ENCODE measurements around the gene BCDIN3D. TPM values are rescaled to one million over a fixed set of nuclear protein-coding genes. Genes with fewer than 3 reads are reported as not detected.

The BCDIN3D gene
- polyA plus RNA-seq, 1 of the 3 experiments (the other 2 are of a cell fraction), result 2.3 TPM

DNA sequence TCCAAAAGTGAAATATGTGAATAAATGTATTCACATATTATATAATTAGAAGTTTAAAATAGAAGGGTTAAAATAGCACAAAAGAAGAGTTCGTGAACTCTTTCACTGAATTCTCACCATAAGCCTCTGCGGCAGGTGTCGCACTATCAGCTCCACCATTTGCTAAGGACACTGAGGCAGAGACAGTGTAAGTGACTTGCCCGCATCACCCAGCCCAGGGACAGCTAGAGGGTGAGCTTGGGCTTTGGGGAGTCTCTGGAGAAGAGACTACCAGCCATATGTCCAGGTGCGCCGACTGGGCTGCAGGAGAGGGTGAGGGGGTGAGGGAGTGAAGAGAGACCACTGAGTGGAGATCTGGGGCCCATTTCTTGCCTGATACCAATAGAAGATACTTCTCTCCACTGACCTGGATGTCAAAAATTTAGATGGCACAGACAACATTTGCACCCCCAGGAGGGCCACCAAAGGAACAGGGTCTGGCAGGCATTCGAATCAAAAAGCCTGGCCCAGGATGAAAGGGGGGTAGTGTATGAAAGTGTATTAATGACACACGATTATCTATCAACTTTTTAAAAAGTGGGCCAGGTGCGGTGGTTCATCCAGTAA lies 32.3 kb upstream of the BCDIN3D start:
- TF ChIP-seq, protein P1, sequence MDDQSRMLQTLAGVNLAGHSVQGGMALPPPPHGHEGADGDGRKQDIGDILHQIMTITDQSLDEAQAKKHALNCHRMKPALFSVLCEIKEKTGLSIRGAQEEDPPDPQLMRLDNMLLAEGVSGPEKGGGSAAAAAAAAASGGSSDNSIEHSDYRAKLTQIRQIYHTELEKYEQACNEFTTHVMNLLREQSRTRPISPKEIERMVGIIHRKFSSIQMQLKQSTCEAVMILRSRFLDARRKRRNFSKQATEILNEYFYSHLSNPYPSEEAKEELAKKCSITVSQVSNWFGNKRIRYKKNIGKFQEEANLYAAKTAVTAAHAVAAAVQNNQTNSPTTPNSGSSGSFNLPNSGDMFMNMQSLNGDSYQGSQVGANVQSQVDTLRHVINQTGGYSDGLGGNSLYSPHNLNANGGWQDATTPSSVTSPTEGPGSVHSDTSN (IDR thresholded peaks at IDR 0.05), result no peak
- TF ChIP-seq RCOR1 (IDR thresholded peaks at IDR 0.05; ENCODE audit: low read length), result no peak
- no peak for TF ChIP-seq GABPA (IDR thresholded peaks at IDR 0.05; ENCODE audit: low read depth)
- no peak for TF ChIP-seq MXI1 (IDR thresholded peaks at IDR 0.05; ENCODE audit: low read depth, low read length)
- no peak for TF ChIP-seq FOSL2 (IDR thresholded peaks at IDR 0.05; ENCODE audit: borderline replicate concordance, low read depth)
- TF ChIP-seq TCF12 (IDR thresholded peaks at IDR 0.05), result no peak
- no peak for TF ChIP-seq MEF2A (IDR thresholded peaks at IDR 0.05; ENCODE audit: borderline replicate concordance, low read depth)
- ChIA-PET POLR2A (no interaction called here), CTCF (interaction anchor here (2.5 to 14.1 kb wide), 3 partner anchors 71 to 180 kb away, joined by 10 to 312 read pairs (median 18); partner anchors contain the start of gene AQP6)
- H3K4me3 ChIP-seq (ENCODE audit: low read depth in 2 of 2, low read length in 1 of 2), result no peak overlapping the region
- no peak overlapping the region for H3K27ac ChIP-seq (ENCODE audit: low read depth in 2 of 2, low read length in 1 of 2)
- 91% methylated on average over 9 of the region's 9 CpGs for WGBS (ENCODE audit: low lambda C conversion rate)
- no peak overlapping the region for H3K9ac ChIP-seq
- H3K27me3 ChIP-seq (ENCODE audit: insufficient read depth), result no peaks in the 10 kb centered on the region
- H2AFZ ChIP-seq (ENCODE audit: low read depth), result no peak overlapping the region
- no peaks in the 10 kb centered on the region for H4K20me1 ChIP-seq (ENCODE audit: insufficient read depth)
- no peak overlapping the region for H3K4me2 ChIP-seq
- no peaks in the 10 kb centered on the region for H3K9me3 ChIP-seq
- H3K4me1 ChIP-seq (ENCODE audit: control insufficient read depth in 1 of 2, insufficient read depth in 2 of 2, low read depth in 1 of 2, low read length in 1 of 2), result peaks cover 16 to 42% of the 10 kb centered on the region in 2 experiments
- H3K9me2 ChIP-seq, result no peaks in the 10 kb centered on the region
- no peak for DNase-seq
- peaks cover 15% of the 10 kb centered on the region for H3F3A ChIP-seq (replicated peaks; ENCODE audit: insufficient read depth)
- H3K79me2 ChIP-seq (ENCODE audit: insufficient read depth), result no peaks in the 10 kb centered on the region
- H3K36me3 ChIP-seq (replicated peaks in 1 of 2; ENCODE audit: control insufficient read depth in 1 of 2, insufficient read depth in 2 of 2, low read length in 1 of 2), result no peaks in the 10 kb centered on the region

DNA sequence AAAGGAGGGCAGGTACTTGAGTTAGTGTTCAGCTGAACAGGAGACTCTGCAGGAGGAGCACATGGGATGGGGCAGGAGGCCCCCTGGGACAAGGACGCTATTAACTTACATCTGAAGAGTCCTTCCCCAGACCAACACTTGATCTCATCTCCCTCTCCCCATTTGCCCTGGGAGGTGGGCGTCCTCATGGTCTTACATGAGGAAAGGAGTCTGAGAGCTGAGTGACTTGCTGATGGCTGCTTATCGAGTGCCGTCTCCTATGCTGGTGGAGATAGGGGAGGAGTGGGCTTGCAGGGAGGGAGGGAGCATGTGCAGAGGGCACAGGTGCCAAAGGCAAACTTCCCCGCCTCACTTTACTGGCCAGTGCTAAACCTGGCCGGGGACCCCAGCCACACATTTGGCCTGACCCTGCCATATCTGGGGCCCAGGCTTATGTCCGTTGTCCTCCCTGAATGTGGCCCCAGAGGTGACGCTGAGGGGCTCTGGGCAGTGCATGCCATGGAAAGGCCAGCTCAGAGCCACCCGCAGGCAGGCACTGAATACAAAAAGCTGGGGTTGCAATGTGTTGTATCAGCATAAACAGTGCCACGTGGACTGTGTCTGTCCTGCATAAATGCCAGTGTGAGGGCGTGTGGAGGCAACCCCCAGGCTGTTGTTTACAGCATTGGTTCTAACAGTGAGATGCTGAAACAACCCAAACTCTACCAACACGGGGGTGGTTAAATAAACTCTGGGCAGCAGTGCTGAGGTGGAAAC lies 31.4 kb upstream of the BCDIN3D start:
- DNase-seq, result no peak
- no peak overlapping the region for H3K4me3 ChIP-seq (ENCODE audit: low read depth in 2 of 2, low read length in 1 of 2)
- CTCF ChIA-PET, result interaction anchor here (2.5 to 14.1 kb wide), 3 partner anchors 72 to 181 kb away, joined by 10 to 312 read pairs (median 18); partner anchors contain the start of gene AQP6
- H3K4me1 ChIP-seq (ENCODE audit: control insufficient read depth in 1 of 2, insufficient read depth in 2 of 2, low read depth in 1 of 2, low read length in 1 of 2), result peaks cover 25 to 51% of the 10 kb centered on the region in 2 experiments
- no peaks in the 10 kb centered on the region for H3K36me3 ChIP-seq (replicated peaks in 1 of 2; ENCODE audit: control insufficient read depth in 1 of 2, insufficient read depth in 2 of 2, low read length in 1 of 2)
- H4K20me1 ChIP-seq (ENCODE audit: insufficient read depth), result no peaks in the 10 kb centered on the region
- H3F3A ChIP-seq (replicated peaks; ENCODE audit: insufficient read depth), result peaks cover 13% of the 10 kb centered on the region
- H3K79me2 ChIP-seq (ENCODE audit: insufficient read depth), result no peaks in the 10 kb centered on the region
- no peak overlapping the region for H3K27ac ChIP-seq (ENCODE audit: low read depth in 2 of 2, low read length in 1 of 2)
- no peak overlapping the region for H2AFZ ChIP-seq (ENCODE audit: low read depth)
- no peak overlapping the region for H3K4me2 ChIP-seq
- H3K9ac ChIP-seq, result no peak overlapping the region
- no peaks in the 10 kb centered on the region for H3K27me3 ChIP-seq (ENCODE audit: insufficient read depth)
- POLR2A ChIA-PET, result no interaction called here
- WGBS (ENCODE audit: low lambda C conversion rate), result 68% methylated on average over 8 of the region's 12 CpGs
- H3K9me2 ChIP-seq, result no peaks in the 10 kb centered on the region
- TF ChIP-seq SMC3 (IDR thresholded peaks at IDR 0.05; ENCODE audit: low read depth, low read length) (no peak), MXI1 (IDR thresholded peaks at IDR 0.05; ENCODE audit: low read depth, low read length) (peak; percentile 42)
- no peaks in the 10 kb centered on the region for H3K9me3 ChIP-seq
